GM18873 (cell line): ENCODE measurements around the gene TRIM74.
A peak's percentile ranks its signal among the peaks of the same experiment; 100 is the strongest.
"Not testable (repeated sequence)": the region's sequence is repeated elsewhere in the genome, so short reads cannot be mapped to it uniquely, and the experiment has no call there.

Experiments used
- ATAC-seq: cut with Tn5 transposase; IDR thresholded peaks from one replicate; pipeline ENCODE4 v1.9.1; 2021; ENCODE audit warnings: mild to moderate bottlenecking, moderate library complexity, moderate number of reproducible peaks; ENCODE audit not compliant: unreplicated experiment, low FRiP score

Gene TRIM74

GRCh38 chr7:72960626-72961345 is 8.5 kb downstream of the TRIM74 start:
- ATAC-seq: not testable (repeated sequence)

GRCh38 chr7:72960029-72960428 is 9.2 kb downstream of the TRIM74 start:
- not testable (repeated sequence) for ATAC-seq

GRCh38 chr7:72954563-72955198 is 14.6 kb downstream of the TRIM74 start:
- ATAC-seq: peak; percentile 85

- peak; percentile 38 for ATAC-seq
These were observed 15.2 kb downstream of the TRIM74 start for GRCh38 chr7:72953901-72954562.

- not testable (repeated sequence) for ATAC-seq
These were observed 18.8 kb downstream of the TRIM74 start for GRCh38 chr7:72950432-72950831.

- ATAC-seq: not testable (repeated sequence)
These were observed 19.6 kb downstream of the TRIM74 start for GRCh38 chr7:72949686-72950085.

- not testable (repeated sequence) for ATAC-seq
These were observed 20.0 kb downstream of the TRIM74 start for GRCh38 chr7:72949276-72949675.

- ATAC-seq: not testable (repeated sequence)
These were observed 20.6 kb downstream of the TRIM74 start for GRCh38 chr7:72948714-72949113.

- not testable (repeated sequence) for ATAC-seq
These were observed 23.0 kb downstream of the TRIM74 start for GRCh38 chr7:72946130-72946745.

- ATAC-seq: not testable (repeated sequence)
These were observed 23.7 kb downstream of the TRIM74 start for GRCh38 chr7:72945597-72945996.

GRCh38 chr7:72944937-72945336 is 24.3 kb downstream of the TRIM74 start:
- ATAC-seq: not testable (repeated sequence)

GRCh38 chr7:72942956-72943355 is 26.3 kb downstream of the TRIM74 start:
- not testable (repeated sequence) for ATAC-seq

- ATAC-seq: not testable (repeated sequence)
These were observed 27.1 kb downstream of the TRIM74 start for GRCh38 chr7:72942022-72942705.

GRCh38 chr7:72928216-72928615 is 41.0 kb downstream of the TRIM74 start:
- ATAC-seq: not testable (repeated sequence)

- ATAC-seq: not testable (repeated sequence)
These were observed 41.5 kb downstream of the TRIM74 start for GRCh38 chr7:72927791-72928190.

GRCh38 chr7:72925546-72926120 is 43.6 kb downstream of the TRIM74 start:
- ATAC-seq: no peak

- peak; percentile 60 for ATAC-seq
These were observed 44.3 kb downstream of the TRIM74 start, which contains the start of gene POM121 for GRCh38 chr7:72924733-72925545. POM121 (plus strand) TSS chr7:72925095; CDS start chr7:72925122, 27 bp downstream.

- ATAC-seq: peak; percentile 9
These were observed 44.9 kb downstream of the TRIM74 start for GRCh38 chr7:72924386-72924732.

- ATAC-seq: no peak
These were observed 50.0 kb downstream of the TRIM74 start for GRCh38 chr7:72919256-72919775.
